ENCODE results near the gene THNSL1. TPM values are rescaled to one million over a fixed set of nuclear protein-coding genes. Genes with fewer than 3 reads are reported as not detected.
A peak's percentile ranks its signal among the peaks of the same experiment; 100 is the strongest.

THNSL1 gene
- total and polyA plus RNA-seq, 2 of the 13 experiments (the other 11 are each of a cell fraction or from before 2014, with no cell fraction given) = 1.3 to 3.8 TPM

GRCh38 chr10:25016376-25017153 lies at the start of gene THNSL1 (continued):
- TF ChIP-seq LBX2 (CRISPR knock-in tag; IDR thresholded peaks at IDR 0.05; ENCODE audit: borderline replicate concordance) (peak; percentile 98), HOXA5 (CRISPR knock-in tag; IDR thresholded peaks at IDR 0.05) (peak; percentile 74), CSRNP1 (CRISPR knock-in tag; IDR thresholded peaks at IDR 0.05) (peak; percentile 98), MEIS1 (CRISPR knock-in tag; IDR thresholded peaks at IDR 0.05; ENCODE audit: borderline replicate concordance) (no peak), BCL6 (CRISPR knock-in tag; IDR thresholded peaks at IDR 0.05) (peak; percentile 33; the same call in 1 of the 2 replicates), ZNF770 (CRISPR knock-in tag; IDR thresholded peaks at IDR 0.05) (peak; percentile 84), ZNF329 (CRISPR knock-in tag; IDR thresholded peaks at IDR 0.05; ENCODE audit: low read depth) (0 out of 2 replicates have a peak, but pooled peaks have one; percentile 70), ZNF609 (CRISPR knock-in tag; IDR thresholded peaks at IDR 0.05; ENCODE audit: borderline replicate concordance) (0 out of 2 replicates have a peak, but pooled peaks have one; percentile 13), ZSCAN22 (CRISPR knock-in tag; IDR thresholded peaks at IDR 0.05) (no peak), AKAP8 (CRISPR knock-in tag; IDR thresholded peaks at IDR 0.05) (peak; percentile 79), MED1 (CRISPR knock-in tag; IDR thresholded peaks at IDR 0.05) (peak; percentile 46), RELA (CRISPR knock-in tag; IDR thresholded peaks at IDR 0.05) (no peak), HIC2 (CRISPR knock-in tag; IDR thresholded peaks at IDR 0.05; ENCODE audit: low read depth) (peak; percentile 63; the same call in 1 of the 2 replicates), GMEB2 (CRISPR knock-in tag; IDR thresholded peaks at IDR 0.05; ENCODE audit: low read depth) (peak; percentile 83), RAD21 (CRISPR knock-in tag; IDR thresholded peaks at IDR 0.05) (peak; percentile 53), KDM3A (CRISPR knock-in tag; IDR thresholded peaks at IDR 0.05; ENCODE audit: low read depth) (no peak; the same call in 1 of the 2 replicates)
